A673 (cell line): ENCODE measurements around the gene CHRM4. TPM values are rescaled to one million over a fixed set of nuclear protein-coding genes. Genes with fewer than 3 reads are reported as not detected.

Experiments
- BruUV-seq: library from RNA; stranded (reverse); fragments of 400-500 nt; replicated peaks from 2 replicates; lab custom pipeline; 2021; lab: Mats Ljungman, UMichigan
- CTCF ChIA-PET: fragments of 300-600 bp; sonication (Branson Sonifier 250); formaldehyde crosslinking; loops from one replicate; lab custom pipeline; 2022; ENCODE audit warnings: antibody characterized with exemption; lab: Charles Lee
- POLR2A ChIA-PET: fragments of 300-600 bp; sonication (Branson Sonifier 250); formaldehyde crosslinking; loops from one replicate; lab custom pipeline; 2022; ENCODE audit warnings: antibody characterized with exemption; ENCODE audit not compliant: low non-redundant PET; lab: Charles Lee
- DNase-seq: peaks from one replicate; pipeline ENCODE4 v3.0.0-alpha.2; 2015; ENCODE audit warnings: low spot score
- H3K27ac ChIP-seq: fragments of 200-600 bp; sonication (generic); 2 replicates; pipeline ENCODE4 v1.5.1; 2016; ENCODE audit warnings: mixed run types, low read depth, mild to moderate bottlenecking, mixed read lengths, antibody characterized with exemption, low read length; ENCODE audit not compliant: poor library complexity, severe bottlenecking
- H3K27me3 ChIP-seq: fragments of 200-600 bp; sonication (generic); replicated peaks from 2 replicates; pipeline ENCODE4 v1.6.1; 2017; ENCODE audit warnings: mixed run types, low read depth, mild to moderate bottlenecking, mixed read lengths, antibody characterized with exemption, low read length; ENCODE audit not compliant: insufficient read depth, poor library complexity
- H3K36me3 ChIP-seq: fragments of 200-600 bp; sonication (generic); 2 replicates; pipeline ENCODE4 v1.6.1; 2016; ENCODE audit warnings: mixed run types, mild to moderate bottlenecking, mixed read lengths, antibody characterized with exemption, low read length; ENCODE audit not compliant: insufficient read depth, poor library complexity, severe bottlenecking
- H3K4me1 ChIP-seq: fragments of 200-600 bp; sonication (generic); 2 replicates; pipeline ENCODE4 v1.6.1; 2017; ENCODE audit warnings: mixed run types, mild to moderate bottlenecking, mixed read lengths, antibody characterized with exemption, low read length; ENCODE audit not compliant: insufficient read depth, poor library complexity, severe bottlenecking
- H3K4me3 ChIP-seq: fragments of 200-600 bp; sonication (generic); 2 replicates; pipeline ENCODE4 v1.5.1; 2016; ENCODE audit warnings: low read depth, mixed run types, mild to moderate bottlenecking, mixed read lengths, low read length; ENCODE audit not compliant: poor library complexity, severe bottlenecking
- H3K9me3 ChIP-seq: fragments of 200-600 bp; sonication (generic); 2 replicates; pipeline ENCODE4 v1.6.1; 2016; ENCODE audit warnings: mixed run types, low read depth, mild to moderate bottlenecking, mixed read lengths, antibody characterized with exemption, low read length; ENCODE audit not compliant: poor library complexity, severe bottlenecking
- CTCF ChIP-seq: fragments of 300-800, 200-600 bp; sonication (generic); conservative IDR thresholded peaks from 2 replicates; pipeline ENCODE4 v1.5.1; 2017; ENCODE audit warnings: low read depth, mild to moderate bottlenecking, antibody characterized with exemption, low read length, moderate library complexity, mixed read lengths
- EZH2 ChIP-seq: fragments of 200-600 bp; sonication (generic); IDR thresholded peaks from 2 replicates; pipeline ENCODE4 v1.6.1; 2017; ENCODE audit warnings: borderline replicate concordance, low read depth, mild to moderate bottlenecking, mixed read lengths, antibody characterized with exemption, low read length; ENCODE audit not compliant: poor library complexity, severe bottlenecking
- intact Hi-C: fragments of 100-400 bp; cut with micrococcal nuclease; formaldehyde crosslinking; loops from one replicate; pipeline ENCODE4 v1.10.0; 2022; ENCODE audit not compliant: unreplicated experiment
- total RNA-seq: library from RNA; stranded (reverse); gene quantifications from 2 replicates; pipeline ENCODE4 v1.2.3, GENCODE V29; 2021

CHRM4 gene
- total RNA-seq, 1 experiment from 2014 or later, result not detected

GRCh38 chr11:46367244-46367915, 24.2 kb downstream of the CHRM4 start:
- no peaks in the 10 kb centered on the region for H3K27me3 ChIP-seq
- ChIA-PET CTCF (interaction anchor here (0.6 to 1.3 kb wide), 3 partner anchors 15 to 20 kb away, joined by 4 to 5 read pairs (median 5); partner anchors contain the start of gene DGKZ), POLR2A (no interaction called here)
- TF ChIP-seq EZH2 (no peak), CTCF (peak; percentile 98)
- peaks cover 23% of the 10 kb centered on the region for H3K36me3 ChIP-seq
- DNase-seq, result peak; percentile 88
- H3K4me1 ChIP-seq, result peaks cover 14% of the 10 kb centered on the region
- H3K4me3 ChIP-seq, result no peak overlapping the region
- H3K27ac ChIP-seq, result no peak overlapping the region
- no peaks in the 10 kb centered on the region for H3K9me3 ChIP-seq
- BruUV-seq, result no TSS peak
- intact Hi-C loops, result no loop called here

GRCh38 chr11:46366661-46367161, 24.9 kb downstream of the CHRM4 start:
- ChIA-PET POLR2A (no interaction called here), CTCF (interaction anchor here (0.6 to 1.7 kb wide), 4 partner anchors 14 to 20 kb away, joined by 4 to 5 read pairs (median 5); partner anchors contain the start of gene DGKZ)

GRCh38 chr11:46366260-46366659, 25.3 kb downstream of the CHRM4 start:
- POLR2A ChIA-PET, result interaction anchor here (0.6 kb wide), 1 partner anchor 8 kb away, joined by 3 read pairs; no protein-coding TSS in a partner anchor
- DNase-seq, result no peak
- H3K27ac ChIP-seq, result peak overlapping the region; percentile 47
- no peaks in the 10 kb centered on the region for H3K9me3 ChIP-seq
- no peak for TF ChIP-seq EZH2
- no peak for TF ChIP-seq CTCF
- no peak overlapping the region for H3K4me3 ChIP-seq
- intact Hi-C loops, result no loop called here
- CTCF ChIA-PET, result interaction anchor here (1.7 to 1.8 kb wide), 2 partner anchors 14 to 19 kb away, joined by 5 to 13 read pairs; partner anchors contain the start of gene DGKZ
- H3K4me1 ChIP-seq, result peaks cover 26% of the 10 kb centered on the region
- no peaks in the 10 kb centered on the region for H3K27me3 ChIP-seq
- no TSS peak for BruUV-seq
- peaks cover 18% of the 10 kb centered on the region for H3K36me3 ChIP-seq

More at GRCh38 chr11:46366661-46367161, 24.9 kb downstream of the CHRM4 start:
- peak overlapping the region; percentile 47 for H3K27ac ChIP-seq
- no peaks in the 10 kb centered on the region for H3K9me3 ChIP-seq
- peaks cover 21% of the 10 kb centered on the region for H3K4me1 ChIP-seq
- peaks cover 19% of the 10 kb centered on the region for H3K36me3 ChIP-seq
- no peak for TF ChIP-seq EZH2
- TF ChIP-seq CTCF, result no peak
- no peak for DNase-seq
- BruUV-seq, result no TSS peak
- no peak overlapping the region for H3K4me3 ChIP-seq
- H3K27me3 ChIP-seq, result no peaks in the 10 kb centered on the region
- intact Hi-C loops, result no loop called here
